ENCODE data around the gene IRX2.

DNA sequence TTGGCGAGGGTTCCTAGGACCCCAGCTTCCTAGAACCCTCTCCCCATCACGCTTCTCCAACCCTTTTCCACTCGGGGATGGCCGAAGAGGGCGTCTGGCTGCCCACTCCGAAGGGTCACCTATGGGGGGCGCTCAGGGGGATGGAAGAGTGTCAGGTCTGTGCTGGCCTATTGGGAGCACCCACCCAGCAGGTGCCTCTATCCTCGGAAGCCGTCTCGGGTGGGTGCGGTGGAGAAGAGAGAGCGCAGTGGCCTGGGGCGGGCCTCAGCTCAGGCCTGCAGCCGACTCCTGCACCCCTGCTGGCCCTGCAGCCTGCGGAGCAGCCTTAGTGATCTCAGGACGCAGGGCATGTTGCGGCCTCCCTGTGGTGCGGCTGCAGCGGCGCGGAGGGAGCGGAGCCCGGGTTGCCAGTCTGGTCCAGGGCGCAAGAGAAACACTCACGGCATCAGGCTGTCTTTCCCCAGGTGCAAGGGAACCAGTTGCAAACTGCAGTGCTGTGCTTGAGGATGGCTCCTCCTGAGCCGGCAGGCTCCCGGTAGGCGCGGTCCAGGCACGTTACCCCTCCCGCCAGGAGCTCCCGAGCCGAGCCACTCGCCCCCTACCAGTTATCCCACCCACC, 1.5 kb upstream of the IRX2 start:
- TF ChIP-seq POLR2A (IDR thresholded peaks at IDR 0.05) (no peak), POLR2AphosphoS5 (IDR thresholded peaks at IDR 0.05; ENCODE audit: insufficient read depth in 1 of 2, low read depth in 1 of 2) (no peak)

Data from vagina (tissue), 2 donors.